ENCODE data around the gene DNAJC17.

Gene DNAJC17

DNA sequence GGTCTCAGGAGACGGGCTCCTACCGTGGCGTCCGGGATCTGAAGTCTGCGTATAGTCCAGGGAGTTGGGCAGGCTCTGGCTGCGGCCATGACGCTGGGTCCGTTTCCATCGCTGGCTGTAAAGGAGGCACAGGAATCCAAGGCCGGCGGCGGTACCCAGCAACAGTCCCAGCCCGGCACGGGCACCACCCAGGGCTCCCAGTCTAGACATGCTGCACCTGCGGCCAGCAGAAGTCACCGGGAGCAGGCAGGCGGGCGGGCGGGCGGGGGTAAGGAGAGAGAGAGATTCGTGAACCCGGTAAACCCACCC, 52.7 kb downstream of the DNAJC17 start:
- no peak for DNase-seq (ENCODE audit: low read depth)
- peak overlapping the region; percentile 78 for H3K4me3 ChIP-seq (ENCODE audit: low read depth, low read length)
- TF ChIP-seq, protein P1, sequence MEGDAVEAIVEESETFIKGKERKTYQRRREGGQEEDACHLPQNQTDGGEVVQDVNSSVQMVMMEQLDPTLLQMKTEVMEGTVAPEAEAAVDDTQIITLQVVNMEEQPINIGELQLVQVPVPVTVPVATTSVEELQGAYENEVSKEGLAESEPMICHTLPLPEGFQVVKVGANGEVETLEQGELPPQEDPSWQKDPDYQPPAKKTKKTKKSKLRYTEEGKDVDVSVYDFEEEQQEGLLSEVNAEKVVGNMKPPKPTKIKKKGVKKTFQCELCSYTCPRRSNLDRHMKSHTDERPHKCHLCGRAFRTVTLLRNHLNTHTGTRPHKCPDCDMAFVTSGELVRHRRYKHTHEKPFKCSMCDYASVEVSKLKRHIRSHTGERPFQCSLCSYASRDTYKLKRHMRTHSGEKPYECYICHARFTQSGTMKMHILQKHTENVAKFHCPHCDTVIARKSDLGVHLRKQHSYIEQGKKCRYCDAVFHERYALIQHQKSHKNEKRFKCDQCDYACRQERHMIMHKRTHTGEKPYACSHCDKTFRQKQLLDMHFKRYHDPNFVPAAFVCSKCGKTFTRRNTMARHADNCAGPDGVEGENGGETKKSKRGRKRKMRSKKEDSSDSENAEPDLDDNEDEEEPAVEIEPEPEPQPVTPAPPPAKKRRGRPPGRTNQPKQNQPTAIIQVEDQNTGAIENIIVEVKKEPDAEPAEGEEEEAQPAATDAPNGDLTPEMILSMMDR (IDR thresholded peaks at IDR 0.05; ENCODE audit: insufficient read depth, low read depth, low read length, missing control alignments), result no peak

DNA sequence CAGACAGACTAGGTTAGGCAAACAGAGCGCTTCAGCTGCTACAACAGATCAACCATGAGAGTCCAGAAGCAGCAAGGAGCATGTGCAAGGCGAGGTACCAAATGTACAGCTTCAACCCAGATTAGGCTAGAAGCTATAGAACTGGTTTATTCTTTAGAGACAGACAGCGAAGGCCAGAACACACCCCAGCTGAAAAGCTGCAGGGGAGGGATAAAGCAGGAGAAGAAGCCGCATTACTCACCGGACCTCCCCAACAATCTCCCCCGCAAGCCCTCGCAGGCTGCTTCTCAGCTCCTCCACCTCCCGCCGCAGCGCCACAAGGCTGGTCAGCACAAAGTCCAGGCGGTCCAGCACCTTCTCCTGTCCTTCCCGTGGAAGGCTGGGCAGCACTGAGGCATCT, 55.5 kb downstream of the DNAJC17 start:
- TF ChIP-seq, protein P1 (IDR thresholded peaks at IDR 0.05; ENCODE audit: insufficient read depth, low read depth, low read length, missing control alignments), result no peak
- DNase-seq (ENCODE audit: low read depth), result no peak
- no peak overlapping the region for H3K4me3 ChIP-seq (ENCODE audit: low read depth, low read length)

DNA sequence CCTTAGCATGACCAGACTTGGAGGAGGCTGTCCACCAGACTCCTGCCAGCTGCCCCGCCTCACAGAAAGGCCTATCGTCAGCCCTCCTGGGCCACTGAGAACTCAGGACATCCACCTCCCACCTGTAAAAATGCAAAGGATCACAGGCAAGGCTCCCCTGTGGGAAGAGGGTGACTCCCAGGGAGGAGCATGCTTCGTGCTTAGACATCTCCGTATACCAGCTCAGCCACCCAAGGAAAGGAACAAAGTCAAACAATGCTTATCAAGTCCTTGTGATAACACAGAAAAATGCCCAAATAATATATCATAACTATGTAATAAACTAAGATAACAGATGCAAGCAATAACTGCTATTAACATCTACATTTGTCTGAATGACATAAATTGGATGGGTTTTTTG, 56.4 kb downstream of the DNAJC17 start:
- TF ChIP-seq, protein P1 (IDR thresholded peaks at IDR 0.05; ENCODE audit: insufficient read depth, low read depth, low read length, missing control alignments), result no peak
- DNase-seq (ENCODE audit: low read depth), result no peak
- H3K4me3 ChIP-seq (ENCODE audit: low read depth, low read length), result no peak overlapping the region

DNA sequence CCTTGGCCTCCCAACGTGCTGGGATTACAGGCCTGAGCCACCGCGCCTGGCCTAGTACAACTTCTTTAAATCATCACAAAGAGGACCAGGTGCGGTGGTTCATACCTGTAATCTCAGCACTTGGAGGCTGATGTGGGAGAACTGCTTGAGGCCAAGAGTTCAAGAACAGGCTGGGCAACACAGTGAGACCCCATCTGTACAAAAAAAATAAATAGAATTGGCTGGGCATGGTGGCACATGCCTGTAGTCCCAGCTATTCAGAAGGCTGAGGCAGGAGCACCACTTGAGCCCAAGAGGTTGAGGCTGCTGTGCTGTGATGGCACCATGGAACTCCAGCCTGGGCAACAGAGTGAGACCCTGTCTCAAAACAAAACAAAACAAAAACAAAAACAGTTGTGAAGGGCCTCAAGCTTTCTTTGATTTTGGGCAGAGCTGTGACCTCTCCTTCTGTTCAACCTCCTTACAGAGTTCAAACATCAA, 58.1 kb downstream of the DNAJC17 start:
- H3K4me3 ChIP-seq (ENCODE audit: low read depth, low read length), result no peak overlapping the region
- TF ChIP-seq, protein P1 (IDR thresholded peaks at IDR 0.05; ENCODE audit: insufficient read depth, low read depth, low read length, missing control alignments), result no peak
- DNase-seq (ENCODE audit: low read depth), result no peak

DNA sequence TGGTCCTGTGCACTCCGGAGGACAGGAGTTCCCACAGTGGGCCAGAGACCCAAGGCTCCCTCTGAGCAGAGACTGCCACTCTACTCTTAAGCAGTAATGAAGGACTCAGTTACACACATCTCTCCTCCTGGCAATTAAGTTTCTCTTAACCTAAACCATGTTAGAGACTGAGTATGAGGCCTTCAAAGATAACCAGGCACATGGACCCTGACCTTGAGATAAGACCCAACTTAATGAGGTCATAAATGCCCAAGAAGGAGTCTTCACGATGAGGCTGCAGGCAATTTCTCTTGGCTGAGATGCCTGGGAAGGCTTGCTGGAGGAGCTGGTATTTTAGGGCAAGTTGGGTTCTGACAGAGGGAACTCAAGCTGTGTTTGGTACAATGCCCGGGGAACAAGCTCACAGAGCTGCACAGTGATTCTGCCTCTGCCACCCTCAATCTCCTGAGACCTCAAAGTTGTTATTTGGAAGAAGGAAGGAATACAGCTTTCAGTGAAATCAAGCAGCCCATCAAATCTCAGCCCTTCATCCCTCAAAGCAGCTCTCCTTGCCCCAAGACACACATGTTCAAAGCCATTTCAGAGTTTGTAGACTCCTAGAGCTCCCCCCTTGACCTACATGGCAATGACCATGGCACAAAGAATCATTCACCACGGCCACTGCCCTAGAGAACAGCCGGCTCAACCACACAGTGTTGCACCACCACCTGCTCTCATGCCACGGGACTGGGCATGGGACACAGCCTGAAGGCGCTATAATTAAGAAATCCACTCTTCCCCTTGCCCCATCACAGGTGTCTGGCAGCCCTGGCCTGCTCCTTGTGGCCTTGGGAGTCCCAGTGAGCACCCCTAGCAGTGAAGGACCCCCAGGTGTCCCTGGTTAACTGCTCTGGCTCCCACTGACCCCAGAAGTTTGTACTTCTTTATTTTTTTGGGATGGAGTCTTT, 59.3 kb downstream of the DNAJC17 start:
- H3K4me3 ChIP-seq (ENCODE audit: low read depth, low read length), result no peak overlapping the region

DNA sequence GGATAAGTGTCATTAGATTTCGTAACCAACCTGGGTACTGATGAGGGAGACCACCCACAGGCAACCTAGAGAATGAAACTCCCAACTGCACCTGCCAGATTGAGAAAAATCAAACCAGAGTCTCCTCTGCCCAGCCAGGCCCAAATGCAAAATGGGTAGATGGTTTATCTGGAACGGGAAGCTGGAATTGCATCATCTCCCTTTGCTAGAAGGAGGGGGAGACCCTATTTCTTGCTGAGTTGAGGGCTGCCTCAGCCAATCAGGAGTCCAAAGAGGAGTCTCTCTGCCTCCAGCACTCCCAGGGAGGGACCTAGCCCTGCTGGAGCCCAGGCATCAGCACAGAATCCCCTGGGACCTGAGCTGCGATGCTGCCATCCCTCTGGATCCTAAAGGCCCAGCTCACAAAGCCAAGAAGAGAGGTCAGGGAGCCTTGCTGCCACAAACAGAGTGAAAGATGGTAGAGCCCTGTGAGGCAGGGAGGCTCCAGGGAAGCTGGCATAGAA, 60.3 kb downstream of the DNAJC17 start:
- H3K4me3 ChIP-seq (ENCODE audit: low read depth, low read length), result no peak overlapping the region
- TF ChIP-seq, protein P1 (IDR thresholded peaks at IDR 0.05; ENCODE audit: insufficient read depth, low read depth, low read length, missing control alignments), result no peak
- no peak for DNase-seq (ENCODE audit: low read depth)

More for the DNA sequence above, 59.3 kb downstream of the DNAJC17 start:
- TF ChIP-seq, protein P1 (IDR thresholded peaks at IDR 0.05; ENCODE audit: insufficient read depth, low read depth, low read length, missing control alignments), result no peak
- no peak for DNase-seq (ENCODE audit: low read depth)

Measured in GM12865 (cell line).